ENCODE data around the gene PKP1.

- TF ChIP-seq GATA2 (IDR thresholded peaks at IDR 0.05; ENCODE audit: low read depth, low read length) (no peak), GATA3 (IDR thresholded peaks at IDR 0.05; ENCODE audit: low read depth, low read length) (no peak)
These were observed 75.3 kb downstream of the PKP1 start for GRCh38 chr1:201358596-201358995.
